ENCODE measurements around the gene CD164L2.
A peak's percentile ranks its signal among the peaks of the same experiment; 100 is the strongest.

The CD164L2 gene

DNA sequence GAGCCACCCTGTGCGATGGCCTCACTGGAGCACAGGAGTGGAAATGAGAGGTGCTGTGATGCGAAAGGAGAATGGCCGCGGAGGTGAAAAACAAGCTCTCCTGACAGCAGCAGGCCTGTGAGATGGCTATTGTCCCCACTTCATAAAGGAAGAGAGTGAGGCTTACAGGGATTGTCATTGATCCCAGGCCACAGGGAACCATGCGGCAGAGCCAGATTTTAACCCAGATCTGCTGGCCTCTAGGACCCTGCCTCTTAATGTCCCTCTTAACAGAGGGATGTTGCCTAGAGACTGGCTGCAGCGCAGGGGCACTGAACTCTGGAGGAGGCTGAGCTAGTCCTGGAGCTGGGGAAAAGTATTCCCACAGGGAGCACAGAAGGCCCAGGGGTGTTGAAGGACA lies 44.4 kb downstream of the CD164L2 start:
- no peak for TF ChIP-seq CTCF (IDR thresholded peaks at IDR 0.05; ENCODE audit: low read depth, low read length)
- no peak for DNase-seq (ENCODE audit: low read depth in 2 of 2)

GRCh38 chr1:27336756-27337155 lies 46.4 kb downstream of the CD164L2 start:
- TF ChIP-seq CTCF (IDR thresholded peaks at IDR 0.05; ENCODE audit: low read depth, low read length), result no peak
- no peak for DNase-seq (ENCODE audit: low read depth in 2 of 2)
- H3K4me3 ChIP-seq (replicated peaks in 1 of 2; ENCODE audit: low read depth in 2 of 2, low read length in 2 of 2), result no peak overlapping the region

More for the DNA sequence above, 44.4 kb downstream of the CD164L2 start:
- no peak overlapping the region for H3K4me3 ChIP-seq (replicated peaks in 1 of 2; ENCODE audit: low read depth in 2 of 2, low read length in 2 of 2)

GRCh38 chr1:27335506-27336422 lies 47.4 kb downstream of the CD164L2 start:
- TF ChIP-seq CTCF (IDR thresholded peaks at IDR 0.05; ENCODE audit: low read depth, low read length), result no peak
- no peak overlapping the region for H3K4me3 ChIP-seq (replicated peaks in 1 of 2; ENCODE audit: low read depth in 2 of 2, low read length in 2 of 2)
- no peak for DNase-seq (ENCODE audit: low read depth in 2 of 2)

DNA sequence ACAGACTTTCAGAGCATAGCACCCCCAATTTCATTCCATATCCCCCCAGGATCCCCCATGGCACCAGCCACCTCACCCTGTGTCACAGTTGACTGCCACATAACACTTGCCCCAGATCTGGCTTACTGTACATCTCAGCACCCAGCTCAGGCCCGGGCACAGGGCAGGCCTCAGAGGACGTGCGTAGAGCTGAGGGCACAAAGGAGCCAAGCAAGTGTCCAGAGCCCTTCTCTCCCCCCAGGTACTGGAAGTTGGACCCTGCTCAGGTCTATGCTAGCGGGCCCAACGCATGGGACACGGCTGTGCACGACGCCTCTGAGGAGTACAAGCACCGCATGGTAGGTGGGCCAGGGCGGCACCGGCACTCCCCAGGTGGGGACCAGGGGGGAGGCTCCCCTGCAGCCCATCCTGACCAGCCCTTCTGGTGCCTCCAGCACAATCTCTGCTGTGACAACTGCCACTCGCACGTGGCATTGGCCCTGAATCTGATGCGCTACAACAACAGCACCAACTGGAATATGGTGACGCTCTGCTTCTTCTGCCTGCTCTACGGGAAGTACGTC lies 49.3 kb downstream of the CD164L2 start:
- no peak for DNase-seq (ENCODE audit: low read depth in 2 of 2)
- TF ChIP-seq CTCF (IDR thresholded peaks at IDR 0.05; ENCODE audit: low read depth, low read length), result no peak
- no peak overlapping the region for H3K4me3 ChIP-seq (replicated peaks in 1 of 2; ENCODE audit: low read depth in 2 of 2, low read length in 2 of 2)

GRCh38 chr1:27332536-27333281 lies 50.4 kb downstream of the CD164L2 start:
- TF ChIP-seq CTCF (IDR thresholded peaks at IDR 0.05; ENCODE audit: low read depth, low read length), result peak; percentile 95
- H3K4me3 ChIP-seq (replicated peaks in 1 of 2; ENCODE audit: low read depth in 2 of 2, low read length in 2 of 2), result no peak overlapping the region
- DNase-seq (ENCODE audit: low read depth in 2 of 2), result peak; percentile 45 to 51

- H3K4me3 ChIP-seq (replicated peaks in 1 of 2; ENCODE audit: low read depth in 2 of 2, low read length in 2 of 2), result no peak overlapping the region
- no peak for TF ChIP-seq CTCF (IDR thresholded peaks at IDR 0.05; ENCODE audit: low read depth, low read length)
- DNase-seq (ENCODE audit: low read depth in 2 of 2), result no peak
Observed at GRCh38 chr1:27331922-27332321, 51.2 kb downstream of the CD164L2 start.
